IPS-NIHi7 (cell line): Measurements from ENCODE around the gene ANKRD60.

Experiments
- DNase-seq: peaks from one replicate; pipeline ENCODE4 v3.0.0; 2012; ENCODE audit warnings: mixed read lengths; ENCODE audit errors: extremely low spot score

The ANKRD60 gene

GRCh38 chr20:58228484-58229197 lies at the start of gene ANKRD60:
Gene ANKRD60, minus strand, starts transcription at chr20:58228653. Its CDS starts 0 bp downstream, at chr20:58228653.
- DNase-seq, result peak; percentile 89

GRCh38 chr20:58277578-58278472 lies 49.4 kb upstream of the ANKRD60 start:
- no peak for DNase-seq

- DNase-seq, result no peak
Measured at GRCh38 chr20:58277107-58277506, 48.7 kb upstream of the ANKRD60 start.

GRCh38 chr20:58274384-58274783 lies 45.9 kb upstream of the ANKRD60 start:
- no peak for DNase-seq

GRCh38 chr20:58271606-58272351 lies 43.3 kb upstream of the ANKRD60 start:
- DNase-seq, result no peak

GRCh38 chr20:58268936-58269619 lies 40.6 kb upstream of the ANKRD60 start:
- DNase-seq, result no peak

- no peak for DNase-seq
Measured at GRCh38 chr20:58268421-58268821, 40.0 kb upstream of the ANKRD60 start.

GRCh38 chr20:58267389-58268215 lies 39.1 kb upstream of the ANKRD60 start:
- DNase-seq, result no peak

- no peak for DNase-seq
Measured at GRCh38 chr20:58264271-58264670, 35.8 kb upstream of the ANKRD60 start.

GRCh38 chr20:58261660-58262059 lies 33.2 kb upstream of the ANKRD60 start:
- no peak for DNase-seq

- DNase-seq, result no peak
Measured at GRCh38 chr20:58260006-58260405, 31.6 kb upstream of the ANKRD60 start.

- DNase-seq, result no peak
Measured at GRCh38 chr20:58256842-58257241, 28.4 kb upstream of the ANKRD60 start.

GRCh38 chr20:58256307-58256706 lies 27.9 kb upstream of the ANKRD60 start:
- DNase-seq, result no peak

GRCh38 chr20:58254890-58255289 lies 26.4 kb upstream of the ANKRD60 start:
- no peak for DNase-seq

GRCh38 chr20:58251979-58252591 lies 23.6 kb upstream of the ANKRD60 start:
- no peak for DNase-seq

GRCh38 chr20:58251348-58251978 lies 23.0 kb upstream of the ANKRD60 start:
- no peak for DNase-seq

GRCh38 chr20:58246346-58246745 lies 17.9 kb upstream of the ANKRD60 start:
- DNase-seq, result peak; percentile 45

GRCh38 chr20:58245931-58246330 lies 17.5 kb upstream of the ANKRD60 start:
- no peak for DNase-seq

- no peak for DNase-seq
Measured at GRCh38 chr20:58245181-58245891, 16.9 kb upstream of the ANKRD60 start.
